ENCODE results near the gene CHRNE. TPM values are rescaled to one million over a fixed set of nuclear protein-coding genes. Genes with fewer than 3 reads are reported as not detected.

CHRNE gene
- total RNA-seq, 2 experiments from 2014 or later = 0.42 to 0.47 TPM

- Mint-ChIP-seq H3K9me3 (no peaks in the 10 kb centered on the region), H3K4me1 (peaks cover 33% of the 10 kb centered on the region), H3K4me3 (no peak overlapping the region), H3K27me3 (no peaks in the 10 kb centered on the region), H3K36me3 (peaks cover 10% of the 10 kb centered on the region), H3K27ac (peak overlapping the region; percentile 52)
- DNase-seq = no peak
Observed at GRCh38 chr17:4901648-4902344, 1.1 kb downstream of the CHRNE start.

- Mint-ChIP-seq H3K36me3 (peaks cover 10% of the 10 kb centered on the region), H3K27me3 (no peaks in the 10 kb centered on the region), H3K9me3 (no peaks in the 10 kb centered on the region), H3K4me3 (peak overlapping the region; percentile 87), H3K4me1 (peaks cover 33% of the 10 kb centered on the region), H3K27ac (peak overlapping the region; percentile 54)
- DNase-seq = no peak
Observed at GRCh38 chr17:4901108-4901647, 1.7 kb downstream of the CHRNE start.

GRCh38 chr17:4900231-4901107, 2.4 kb downstream of the CHRNE start:
- peaks cover 33% of the 10 kb centered on the region for H3K4me1 Mint-ChIP-seq
- peak overlapping the region; percentile 87 for H3K4me3 Mint-ChIP-seq
- DNase-seq = peak; percentile 58
- peak overlapping the region; percentile 93 for H3K27ac Mint-ChIP-seq
- H3K9me3 Mint-ChIP-seq = no peaks in the 10 kb centered on the region
- H3K27me3 Mint-ChIP-seq = no peaks in the 10 kb centered on the region
- H3K36me3 Mint-ChIP-seq = peaks cover 12% of the 10 kb centered on the region

GRCh38 chr17:4899341-4900230, 3.3 kb downstream of the CHRNE start, which contains the start of gene C17orf107:
Gene C17orf107 (plus strand): TSS chr17:4899536. CDS start chr17:4899763, 227 bp downstream.
- Mint-ChIP-seq H3K36me3 (peaks cover 12% of the 10 kb centered on the region), H3K4me3 (peak within 1 kb of the TSS; percentile 87), H3K9me3 (no peaks in the 10 kb centered on the region), H3K27me3 (no peaks in the 10 kb centered on the region), H3K27ac (peak within 1 kb of the TSS; percentile 93), H3K4me1 (peaks cover 31% of the 10 kb centered on the region)
- peak; percentile 97 for DNase-seq

- Mint-ChIP-seq H3K9me3 (no peaks in the 10 kb centered on the region), H3K4me3 (peak overlapping the region; percentile 53), H3K36me3 (peaks cover 12% of the 10 kb centered on the region), H3K27ac (no peak overlapping the region), H3K4me1 (peaks cover 29% of the 10 kb centered on the region), H3K27me3 (no peaks in the 10 kb centered on the region)
- peak; percentile 21 for DNase-seq
Observed at GRCh38 chr17:4898927-4899326, 4.0 kb downstream of the CHRNE start.

GRCh38 chr17:4898351-4898750, 4.5 kb downstream of the CHRNE start:
- peak overlapping the region; percentile 53 for H3K4me3 Mint-ChIP-seq
- peaks cover 25% of the 10 kb centered on the region for H3K4me1 Mint-ChIP-seq
- peaks cover 12% of the 10 kb centered on the region for H3K36me3 Mint-ChIP-seq
- H3K27ac Mint-ChIP-seq = no peak overlapping the region
- DNase-seq = no peak
- H3K27me3 Mint-ChIP-seq = no peaks in the 10 kb centered on the region
- no peaks in the 10 kb centered on the region for H3K9me3 Mint-ChIP-seq

- H3K4me1 Mint-ChIP-seq = peaks cover 19% of the 10 kb centered on the region
- H3K27ac Mint-ChIP-seq = no peak overlapping the region
- no peak for DNase-seq
- peaks cover 12% of the 10 kb centered on the region for H3K36me3 Mint-ChIP-seq
- H3K27me3 Mint-ChIP-seq = no peaks in the 10 kb centered on the region
- no peak overlapping the region for H3K4me3 Mint-ChIP-seq
- no peaks in the 10 kb centered on the region for H3K9me3 Mint-ChIP-seq
Observed at GRCh38 chr17:4897785-4898184, 5.1 kb downstream of the CHRNE start.

- Mint-ChIP-seq H3K9me3 (no peaks in the 10 kb centered on the region), H3K4me1 (peaks cover 14% of the 10 kb centered on the region), H3K4me3 (no peak overlapping the region), H3K27me3 (no peaks in the 10 kb centered on the region), H3K27ac (no peak overlapping the region), H3K36me3 (peaks cover 12% of the 10 kb centered on the region)
- no peak for DNase-seq
Observed at GRCh38 chr17:4897198-4897687, 5.7 kb downstream of the CHRNE start.

- H3K4me3 Mint-ChIP-seq = no peak overlapping the region
- DNase-seq = no peak
Observed at GRCh38 chr17:4896332-4897197, 6.3 kb downstream of the CHRNE start.

GRCh38 chr17:4895657-4896331, 7.1 kb downstream of the CHRNE start:
- Mint-ChIP-seq H3K36me3 (peaks cover 4% of the 10 kb centered on the region), H3K4me3 (no peak overlapping the region), H3K9me3 (no peaks in the 10 kb centered on the region), H3K27me3 (no peaks in the 10 kb centered on the region), H3K4me1 (peaks cover 11% of the 10 kb centered on the region), H3K27ac (no peak overlapping the region)
- no peak for DNase-seq

More at GRCh38 chr17:4896332-4897197, 6.3 kb downstream of the CHRNE start:
- peaks cover 12% of the 10 kb centered on the region for H3K4me1 Mint-ChIP-seq
- H3K9me3 Mint-ChIP-seq = no peaks in the 10 kb centered on the region
- H3K36me3 Mint-ChIP-seq = peaks cover 12% of the 10 kb centered on the region
- H3K27ac Mint-ChIP-seq = no peak overlapping the region
- no peaks in the 10 kb centered on the region for H3K27me3 Mint-ChIP-seq

- H3K9me3 Mint-ChIP-seq = no peaks in the 10 kb centered on the region
- no peak overlapping the region for H3K4me3 Mint-ChIP-seq
- no peak overlapping the region for H3K27ac Mint-ChIP-seq
- no peak for DNase-seq
- no peaks in the 10 kb centered on the region for H3K27me3 Mint-ChIP-seq
- H3K36me3 Mint-ChIP-seq = peaks cover 5% of the 10 kb centered on the region
- peaks cover 9% of the 10 kb centered on the region for H3K4me1 Mint-ChIP-seq
Observed at GRCh38 chr17:4895121-4895520, 7.8 kb downstream of the CHRNE start.

- Mint-ChIP-seq H3K4me3 (no peak overlapping the region), H3K36me3 (peaks cover 5% of the 10 kb centered on the region), H3K27ac (no peak overlapping the region), H3K27me3 (no peaks in the 10 kb centered on the region), H3K4me1 (peaks cover 3% of the 10 kb centered on the region), H3K9me3 (no peaks in the 10 kb centered on the region)
- no peak for DNase-seq
Observed at GRCh38 chr17:4893721-4894560, 9.0 kb downstream of the CHRNE start.

Measured in activated naive CD8-positive, alpha-beta T cell treated with anti-CD3 and anti-CD28 coated beads for 36 hours (primary cell).